Chondrocyte (in vitro differentiated cells): ENCODE measurements around the gene ADORA1. TPM values are rescaled to one million over a fixed set of nuclear protein-coding genes. Genes with fewer than 3 reads are reported as not detected.

Source experiments
- DNase-seq: peaks from one replicate; pipeline ENCODE4 v3.0.0; 2021; ENCODE audit warnings: mixed read lengths, low spot score
- H3K27ac Mint-ChIP-seq: one replicate; pipeline ENCODE4 v1.8.0; 2021; ENCODE audit warnings: mild to moderate bottlenecking, moderate library complexity, mixed read lengths; ENCODE audit not compliant: unreplicated experiment
- H3K27me3 Mint-ChIP-seq: 2 replicates; pipeline ENCODE4 v1.8.0; 2021; ENCODE audit warnings: low read depth, mixed read lengths
- H3K36me3 Mint-ChIP-seq: 2 replicates; pipeline ENCODE4 v1.8.0; 2021; ENCODE audit warnings: low read depth, mixed read lengths
- H3K4me1 Mint-ChIP-seq: 2 replicates; pipeline ENCODE4 v1.8.0; 2021; ENCODE audit warnings: low read depth, mild to moderate bottlenecking, mixed read lengths
- H3K4me3 Mint-ChIP-seq: one replicate; pipeline ENCODE4 v1.8.0; 2021; ENCODE audit warnings: mild to moderate bottlenecking, moderate library complexity, mixed read lengths; ENCODE audit not compliant: unreplicated experiment
- H3K9me3 Mint-ChIP-seq: 2 replicates; pipeline ENCODE4 v1.8.0; 2021; ENCODE audit warnings: low read depth, mixed read lengths
- CTCF ChIP-seq: fragments of 200-600 bp; sonication (generic); IDR thresholded peaks from 2 replicates; pipeline ENCODE4 v1.5.0; 2021; ENCODE audit warnings: antibody characterized with exemption, mild to moderate bottlenecking, moderate library complexity
- total RNA-seq: library from RNA; stranded (reverse); gene quantifications from 3 replicates; pipeline ENCODE4 v1.2.1, GENCODE V29; 2021

Gene ADORA1
- total RNA-seq, 1 donor from 2014 or later, result 1.7 TPM

GRCh38 chr1:203082231-203082505 lies 45.4 kb upstream of the ADORA1 start:
- Mint-ChIP-seq H3K4me1 (no peaks in the 10 kb centered on the region), H3K27ac (no peak overlapping the region), H3K4me3 (no peak overlapping the region), H3K36me3 (peaks cover 14% of the 10 kb centered on the region), H3K9me3 (no peaks in the 10 kb centered on the region), H3K27me3 (peaks cover 30% of the 10 kb centered on the region)
- no peak for DNase-seq
- TF ChIP-seq CTCF, result no peak

- H3K27ac Mint-ChIP-seq, result no peak overlapping the region
- H3K27me3 Mint-ChIP-seq, result peaks cover 30% of the 10 kb centered on the region
- peaks cover 11% of the 10 kb centered on the region for H3K36me3 Mint-ChIP-seq
- H3K4me1 Mint-ChIP-seq, result no peaks in the 10 kb centered on the region
- H3K9me3 Mint-ChIP-seq, result no peaks in the 10 kb centered on the region
- no peak for TF ChIP-seq CTCF
- peak; percentile 39 for DNase-seq
- no peak overlapping the region for H3K4me3 Mint-ChIP-seq
Observed at GRCh38 chr1:203082571-203083462, 44.7 kb upstream of the ADORA1 start.

GRCh38 chr1:203083463-203083921 lies 44.0 kb upstream of the ADORA1 start:
- H3K4me3 Mint-ChIP-seq, result no peak overlapping the region
- peaks cover 34% of the 10 kb centered on the region for H3K27me3 Mint-ChIP-seq
- DNase-seq, result peak; percentile 56
- peaks cover 7% of the 10 kb centered on the region for H3K36me3 Mint-ChIP-seq
- no peak for TF ChIP-seq CTCF
- no peaks in the 10 kb centered on the region for H3K9me3 Mint-ChIP-seq
- no peak overlapping the region for H3K27ac Mint-ChIP-seq
- no peaks in the 10 kb centered on the region for H3K4me1 Mint-ChIP-seq

GRCh38 chr1:203084588-203085527 lies 42.7 kb upstream of the ADORA1 start:
- Mint-ChIP-seq H3K4me3 (no peak overlapping the region), H3K36me3 (peaks cover 2% of the 10 kb centered on the region), H3K27ac (peak overlapping the region; percentile 17), H3K4me1 (no peaks in the 10 kb centered on the region), H3K9me3 (no peaks in the 10 kb centered on the region), H3K27me3 (peaks cover 39% of the 10 kb centered on the region)
- DNase-seq, result no peak
- TF ChIP-seq CTCF, result peak; percentile 63
